ENCODE measurements around the gene CT47A7.
"Not testable (repeated sequence)": the region's sequence is repeated elsewhere in the genome, so short reads cannot be mapped to it uniquely, and the experiment has no call there.

Gene CT47A7

GRCh38 chrX:120956500-120956899 lies at the start of gene CT47A7:
TSS of gene CT47A7 (minus strand) at chrX:120956600. CDS start at chrX:120956345, 255 bp downstream.
- DNase-seq (ENCODE audit: low read depth in 2 of 2): not testable (repeated sequence)

- DNase-seq (ENCODE audit: low read depth in 2 of 2): no peak
Observed at GRCh38 chrX:121000589-121000988, 44.2 kb upstream of the CT47A7 start.

DNA sequence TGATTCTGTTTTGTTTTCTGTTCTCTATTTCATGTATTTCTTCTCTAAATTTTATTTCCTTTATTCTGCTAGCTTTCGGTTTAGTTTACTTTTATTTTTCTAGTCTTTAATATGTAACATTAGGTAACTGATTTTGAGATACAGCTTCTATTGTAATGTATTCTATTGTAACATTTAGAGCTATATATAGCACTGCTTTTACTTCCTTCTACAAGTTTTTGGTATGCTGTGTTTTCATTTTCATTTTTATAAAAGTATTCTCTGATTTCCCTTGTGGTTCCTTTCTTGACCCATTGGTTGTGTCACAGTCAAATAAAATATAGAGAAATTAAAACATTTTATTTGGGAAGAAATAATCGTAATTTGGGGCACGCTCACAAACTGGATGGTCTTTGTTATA lies 43.0 kb upstream of the CT47A7 start:
- DNase-seq (ENCODE audit: low read depth in 2 of 2): no peak

- DNase-seq (ENCODE audit: low read depth in 2 of 2): not testable (repeated sequence)
Observed at GRCh38 chrX:120985660-120986059, 29.3 kb upstream of the CT47A7 start, which contains the start of gene CT47A1. TSS of gene CT47A1 (minus strand) at chrX:120985760. CDS start at chrX:120985529, 231 bp downstream.
